ENCODE results near the gene HEATR9.

HEATR9 gene

DNA sequence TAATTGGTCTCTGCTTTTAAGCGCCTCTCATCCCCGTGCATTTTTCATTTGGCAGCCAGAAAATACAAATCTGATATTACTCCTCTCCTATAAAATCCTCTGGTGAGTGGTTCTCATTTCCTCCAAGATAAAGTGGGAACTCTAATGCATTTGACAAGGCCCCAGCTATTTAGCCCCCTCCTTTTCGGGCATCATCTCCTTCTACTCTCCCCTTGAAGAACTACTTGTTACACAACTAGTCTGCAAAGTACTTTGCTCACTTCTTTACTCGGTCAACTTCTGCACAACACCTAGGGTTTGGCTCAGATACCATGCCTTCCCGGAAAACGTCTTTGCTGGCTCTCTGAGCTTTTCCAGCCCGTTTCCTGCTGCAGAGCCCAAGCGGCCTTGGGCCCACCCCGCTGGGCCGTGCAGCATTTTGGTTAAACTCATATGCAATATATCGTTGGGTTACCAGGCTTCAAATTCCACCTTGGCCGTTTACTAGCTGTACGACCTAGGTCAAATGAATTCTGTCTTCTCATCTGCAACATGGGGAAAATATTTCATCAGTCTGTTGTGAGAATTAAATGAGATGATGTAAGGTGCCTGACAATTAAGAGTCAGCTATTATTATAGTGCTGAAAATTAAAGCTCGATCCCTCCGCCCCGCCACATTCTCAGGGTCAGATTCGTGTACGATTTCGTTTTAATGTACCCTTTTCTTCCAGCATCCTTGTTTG is 60.3 kb downstream of the HEATR9 start:
- no peak for TF ChIP-seq YY1 (IDR thresholded peaks at IDR 0.05; ENCODE audit: insufficient read depth, insufficient read length)
- no peak for TF ChIP-seq ZNF274 (IDR thresholded peaks at IDR 0.05; ENCODE audit: low read depth, low read length)
- no peak for TF ChIP-seq SUZ12 (IDR thresholded peaks at IDR 0.05; ENCODE audit: extremely low read depth, insufficient read depth, insufficient read length)
- no peaks in the 10 kb centered on the region for H3K9me3 ChIP-seq (ENCODE audit: insufficient read depth, low read length)
- peaks cover 20% of the 10 kb centered on the region for H3K36me3 ChIP-seq (ENCODE audit: insufficient read depth, insufficient read length, low read length)
- no peak for DNase-seq (ENCODE audit: low read depth, low spot score)
- peak overlapping the region; percentile 95 for H3K4me3 ChIP-seq (ENCODE audit: insufficient read length, low read depth)
- no peaks in the 10 kb centered on the region for H3K27me3 ChIP-seq (ENCODE audit: insufficient read depth, insufficient read length)
- H3K4me1 ChIP-seq (ENCODE audit: insufficient read depth, insufficient read length), result no peaks in the 10 kb centered on the region
- H3K9ac ChIP-seq (ENCODE audit: insufficient read length, low read depth), result peak overlapping the region; percentile 53

DNA sequence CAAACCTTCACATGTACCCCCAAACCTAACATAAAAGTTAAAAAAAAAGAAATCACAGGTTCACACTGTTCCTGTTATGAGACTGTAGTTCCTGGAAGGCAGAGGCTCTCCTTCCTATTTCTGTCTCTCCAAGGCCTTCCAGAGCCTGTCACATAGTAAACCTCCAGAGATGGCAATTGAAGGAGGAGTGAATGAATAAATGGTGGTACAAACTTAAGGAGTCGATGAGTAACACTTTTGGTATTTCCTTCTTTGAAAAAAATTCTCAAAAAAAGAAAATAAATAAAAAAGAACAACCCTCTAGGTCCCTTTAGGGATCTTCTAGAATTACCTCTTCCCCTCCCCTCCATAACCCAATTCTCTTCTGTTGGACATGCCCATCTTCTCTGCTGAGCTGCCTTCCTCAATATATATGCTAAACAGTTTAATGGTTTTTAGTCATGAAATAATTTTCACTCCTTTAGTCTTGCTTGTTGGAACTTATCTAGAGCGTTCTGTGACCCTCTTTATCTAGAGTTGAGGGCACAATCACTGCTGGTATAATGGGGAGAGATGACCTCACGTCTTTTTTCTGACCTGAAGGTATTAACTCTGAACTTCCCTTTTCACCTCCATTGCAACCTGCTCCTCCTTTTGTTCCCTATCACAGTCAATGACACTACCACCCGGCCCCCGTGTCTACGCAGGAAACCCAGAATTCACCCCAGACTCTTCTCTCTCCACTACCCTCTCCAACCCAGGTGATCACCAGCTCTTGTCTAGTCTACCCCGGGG is 61.1 kb downstream of the HEATR9 start:
- Histone ChIP-seq H3K36me3 (ENCODE audit: insufficient read depth, insufficient read length, low read length) (peaks cover 16% of the 10 kb centered on the region), H3K9ac (ENCODE audit: insufficient read length, low read depth) (no peak overlapping the region), H3K4me1 (ENCODE audit: insufficient read depth, insufficient read length) (no peaks in the 10 kb centered on the region), H3K9me3 (ENCODE audit: insufficient read depth, low read length) (no peaks in the 10 kb centered on the region), H3K4me3 (ENCODE audit: insufficient read length, low read depth) (no peak overlapping the region), H3K27me3 (ENCODE audit: insufficient read depth, insufficient read length) (no peaks in the 10 kb centered on the region)
- no peak for DNase-seq (ENCODE audit: low read depth, low spot score)
- TF ChIP-seq ZNF274 (IDR thresholded peaks at IDR 0.05; ENCODE audit: low read depth, low read length) (no peak), YY1 (IDR thresholded peaks at IDR 0.05; ENCODE audit: insufficient read depth, insufficient read length) (no peak), SUZ12 (IDR thresholded peaks at IDR 0.05; ENCODE audit: extremely low read depth, insufficient read depth, insufficient read length) (no peak)
